DOHH2 (cell line): ENCODE results near the gene DNAH10.

Source experiments
- CTCF ChIP-seq: fragments of 200-600 bp; sonication (generic); IDR thresholded peaks from one replicate; pipeline ENCODE4 v1.5.1; 2014; ENCODE audit warnings: antibody characterized with exemption, mild to moderate bottlenecking, low read depth, low read length; ENCODE audit not compliant: poor library complexity, severe bottlenecking
- EZH2phosphoT487 ChIP-seq: fragments of 200-600 bp; sonication (generic); IDR thresholded peaks from 2 replicates; pipeline ENCODE4 v1.6.1; 2017; ENCODE audit warnings: borderline replicate concordance, mild to moderate bottlenecking, antibody characterized with exemption, low read length, moderate library complexity, mixed read lengths

- TF ChIP-seq CTCF (no peak), EZH2phosphoT487 (no peak)
Observed at GRCh38 chr12:123889848-123890535, 127.9 kb downstream of the DNAH10 start.
